HG02973 (cell line): ENCODE results near the gene LRRC61.
"Not testable (repeated sequence)": the region's sequence is repeated elsewhere in the genome, so short reads cannot be mapped to it uniquely, and the experiment has no call there.

Experiments used
- ATAC-seq: cut with Tn5 transposase; IDR thresholded peaks from one replicate; pipeline ENCODE4 v1.9.1; 2021; ENCODE audit warnings: moderate library complexity; ENCODE audit not compliant: unreplicated experiment

Gene LRRC61, protein sequence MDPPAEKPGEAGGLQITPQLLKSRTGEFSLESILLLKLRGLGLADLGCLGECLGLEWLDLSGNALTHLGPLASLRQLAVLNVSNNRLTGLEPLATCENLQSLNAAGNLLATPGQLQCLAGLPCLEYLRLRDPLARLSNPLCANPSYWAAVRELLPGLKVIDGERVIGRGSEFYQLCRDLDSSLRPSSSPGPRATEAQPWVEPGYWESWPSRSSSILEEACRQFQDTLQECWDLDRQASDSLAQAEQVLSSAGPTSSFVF

GRCh38 chr7:150322833-150323681, at the start of gene LRRC61, which contains the start of gene ACTR3C:
TSS of gene LRRC61 (plus strand) at chr7:150323355. CDS start at chr7:150336862, 13,507 bp downstream.
TSS of gene ACTR3C (minus strand) at chr7:150323545. CDS start at chr7:150295296, 28,249 bp downstream.
- ATAC-seq: peak; percentile 52

DNA sequence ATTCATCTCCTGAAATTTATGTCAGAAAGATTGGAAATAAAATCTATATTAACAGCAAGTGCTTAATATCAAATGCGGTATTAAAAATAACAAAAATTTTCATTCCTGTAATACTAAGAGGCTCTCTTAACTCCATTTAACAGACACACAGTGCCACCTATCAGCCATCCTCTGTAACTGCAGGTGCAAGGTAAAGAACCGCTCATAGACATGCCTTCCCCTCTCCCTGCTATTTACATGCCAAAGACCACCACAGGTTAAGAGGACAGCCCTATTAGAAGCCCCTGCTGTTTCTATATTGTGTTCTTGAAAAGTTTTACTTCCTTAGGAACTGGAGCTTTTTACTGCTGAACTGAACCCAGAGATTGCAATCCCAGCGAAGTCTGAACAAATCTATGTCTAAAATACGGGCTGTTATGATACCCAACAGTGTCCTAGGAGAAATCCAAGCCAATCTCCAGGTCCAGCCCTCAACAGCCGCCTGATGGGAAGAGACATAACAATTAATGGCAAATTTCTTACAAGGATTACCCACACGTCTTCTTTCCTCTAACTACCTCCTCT, 46.9 kb upstream of the LRRC61 start:
- not testable (repeated sequence) for ATAC-seq

DNA sequence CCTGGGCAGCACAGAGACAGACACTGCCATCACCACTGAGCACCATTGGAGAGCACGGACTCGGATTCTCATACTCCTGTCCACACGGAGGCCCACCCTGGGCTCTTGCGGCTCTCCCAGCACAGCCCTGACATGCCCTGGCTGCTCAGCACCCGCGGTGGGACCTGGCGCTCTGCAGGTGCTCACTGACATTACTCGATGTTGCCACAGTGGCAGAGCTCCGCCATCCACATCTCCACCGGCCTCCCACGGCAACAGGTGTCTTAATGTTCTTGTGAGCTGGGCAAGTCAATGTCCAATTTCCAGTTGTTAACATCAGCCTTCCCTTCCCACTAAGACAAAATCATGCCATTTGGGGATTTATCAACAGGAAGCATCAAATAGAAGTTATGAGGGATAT, 44.8 kb upstream of the LRRC61 start:
- not testable (repeated sequence) for ATAC-seq

DNA sequence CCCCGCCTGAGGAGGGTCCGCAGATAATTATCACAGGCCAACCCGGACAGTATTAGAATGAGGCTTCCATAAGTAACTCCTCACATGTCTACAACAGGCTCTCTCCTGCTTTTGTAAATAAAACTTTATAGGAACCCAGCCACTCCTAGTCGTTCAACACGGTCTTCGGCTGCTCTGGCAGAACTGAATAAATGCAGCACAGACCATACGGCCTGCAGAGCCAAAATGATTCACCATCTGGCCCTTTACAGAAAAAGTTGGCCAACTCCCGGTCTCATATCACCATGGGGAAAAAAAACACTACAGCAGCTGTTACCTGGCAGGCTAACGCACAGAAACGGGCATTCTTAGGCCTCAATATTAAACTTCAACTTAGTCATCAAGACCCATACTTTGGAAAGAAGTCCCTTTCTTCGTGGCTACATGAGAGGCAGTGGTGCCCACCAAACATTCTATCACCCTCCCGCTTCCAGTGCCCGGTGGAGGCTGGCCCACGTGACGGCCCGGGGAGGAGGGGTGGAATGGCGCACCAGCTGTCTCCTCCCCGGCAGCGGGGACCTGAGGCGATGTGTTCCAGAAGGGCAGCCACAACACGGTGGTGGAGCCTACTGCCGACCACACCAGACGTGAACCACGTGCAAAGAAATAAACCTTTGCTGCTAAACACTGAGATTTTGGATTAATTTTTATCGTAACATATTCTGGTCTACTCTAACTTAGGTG, 41.3 kb upstream of the LRRC61 start:
- not testable (repeated sequence) for ATAC-seq

- not testable (repeated sequence) for ATAC-seq
These were observed 40.0 kb upstream of the LRRC61 start for GRCh38 chr7:150283111-150283510.

DNA sequence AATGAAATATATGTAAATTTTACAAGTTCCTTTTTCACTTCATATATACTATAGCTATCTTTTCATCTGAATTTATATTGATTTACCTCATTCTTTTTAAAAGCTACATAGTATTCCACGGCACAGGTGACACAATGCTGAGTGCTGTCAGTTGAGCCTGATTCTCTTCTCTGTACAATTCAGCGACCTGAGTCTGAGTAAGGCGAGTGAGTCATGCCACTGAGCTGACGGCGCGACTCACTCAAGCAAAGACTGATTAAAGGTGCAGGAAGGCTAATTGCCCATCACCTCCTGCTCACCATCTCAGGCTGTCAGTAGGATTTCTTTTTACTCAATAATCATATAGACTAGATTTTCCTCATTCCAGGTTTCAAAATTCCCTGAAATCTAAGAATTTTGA, 39.5 kb upstream of the LRRC61 start:
- ATAC-seq: not testable (repeated sequence)

DNA sequence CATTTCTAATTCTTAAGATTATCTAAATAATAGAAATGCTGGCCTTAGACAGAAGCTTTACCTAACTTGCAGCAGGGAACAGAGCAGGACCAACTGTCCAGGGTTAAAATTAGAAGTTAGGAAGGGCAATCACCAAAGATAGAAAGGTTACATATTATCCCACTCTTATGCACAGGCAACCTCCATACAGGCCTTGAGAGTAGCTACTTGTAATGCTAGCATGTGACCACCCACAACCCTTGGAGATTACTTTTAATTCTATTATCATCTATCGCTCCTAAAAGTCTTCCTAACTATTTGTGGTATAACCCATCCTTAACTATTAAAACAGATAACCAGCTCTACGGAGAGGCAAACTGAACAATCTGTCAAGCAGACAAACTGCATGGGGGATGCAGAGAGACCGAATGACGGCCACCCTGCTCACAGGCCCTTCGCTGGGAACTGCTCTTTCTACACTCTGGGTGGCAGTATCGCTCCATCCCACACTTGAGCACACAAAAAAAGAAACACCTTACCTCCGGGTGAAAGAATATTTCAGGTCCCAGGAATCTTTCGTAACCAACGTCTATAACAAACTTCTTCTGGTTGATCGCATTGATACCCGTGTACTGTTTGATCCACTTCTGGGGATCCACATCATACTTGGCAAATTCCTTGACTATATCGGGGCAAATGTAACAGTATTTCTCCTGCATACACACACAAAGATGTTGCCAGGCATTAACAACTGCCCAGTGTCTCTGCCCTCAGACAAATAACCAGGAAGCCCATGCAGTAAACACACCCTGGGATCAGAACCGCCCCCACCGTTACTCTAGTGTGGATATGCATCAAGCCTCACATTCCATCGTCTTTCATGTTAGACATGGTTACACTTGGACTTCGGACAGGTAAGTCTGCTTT, 37.1 kb upstream of the LRRC61 start:
- not testable (repeated sequence) for ATAC-seq

- ATAC-seq: not testable (repeated sequence)
These were observed 35.3 kb upstream of the LRRC61 start for GRCh38 chr7:150287815-150288214.

GRCh38 chr7:150288816-150289215, 34.3 kb upstream of the LRRC61 start:
- ATAC-seq: not testable (repeated sequence)

- ATAC-seq: not testable (repeated sequence)
These were observed 32.8 kb upstream of the LRRC61 start for GRCh38 chr7:150290317-150290716.

- not testable (repeated sequence) for ATAC-seq
These were observed 28.1 kb upstream of the LRRC61 start for GRCh38 chr7:150295027-150295426.

- ATAC-seq: not testable (repeated sequence)
These were observed 27.5 kb upstream of the LRRC61 start for GRCh38 chr7:150295614-150296013.

DNA sequence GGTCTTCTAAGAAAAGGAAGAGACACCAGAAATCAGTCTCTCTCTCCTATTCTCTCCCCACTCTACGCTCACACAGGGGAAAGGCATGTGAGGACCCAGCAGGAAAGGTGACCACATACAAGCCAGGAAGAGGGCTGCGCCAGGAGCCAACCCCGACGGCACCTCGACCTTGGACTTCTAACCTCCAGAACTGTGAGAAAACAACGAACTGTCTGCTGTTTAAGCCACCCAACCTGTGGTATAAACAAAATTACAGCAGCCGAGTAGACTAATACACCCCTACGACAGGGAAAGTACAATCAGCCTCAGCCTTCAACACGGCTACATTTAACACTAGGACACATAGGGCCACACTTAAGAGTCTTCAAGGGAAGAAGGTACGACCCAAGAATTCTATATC, 26.4 kb upstream of the LRRC61 start:
- not testable (repeated sequence) for ATAC-seq

- not testable (repeated sequence) for ATAC-seq
These were observed 25.2 kb upstream of the LRRC61 start for GRCh38 chr7:150297978-150298377.

DNA sequence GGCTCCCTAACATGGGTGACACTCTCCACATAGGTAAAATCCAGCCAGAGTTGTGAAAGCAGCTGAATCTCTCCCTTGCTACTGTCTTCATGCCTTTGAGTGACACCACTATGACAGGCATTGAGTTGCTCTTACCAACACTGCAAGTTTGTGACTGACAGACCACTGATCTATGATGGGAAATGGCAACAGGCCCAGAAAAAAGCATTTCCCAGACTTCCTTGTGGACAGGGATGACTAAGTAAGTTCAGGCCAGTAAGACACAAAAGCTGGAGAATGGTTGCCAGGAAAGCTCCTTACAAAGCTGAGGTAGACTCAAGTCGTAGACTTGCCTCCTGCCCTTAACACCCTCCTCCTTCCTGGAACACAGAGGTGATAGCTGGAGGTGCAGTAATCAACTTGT, 20.2 kb upstream of the LRRC61 start:
- ATAC-seq: not testable (repeated sequence)

DNA sequence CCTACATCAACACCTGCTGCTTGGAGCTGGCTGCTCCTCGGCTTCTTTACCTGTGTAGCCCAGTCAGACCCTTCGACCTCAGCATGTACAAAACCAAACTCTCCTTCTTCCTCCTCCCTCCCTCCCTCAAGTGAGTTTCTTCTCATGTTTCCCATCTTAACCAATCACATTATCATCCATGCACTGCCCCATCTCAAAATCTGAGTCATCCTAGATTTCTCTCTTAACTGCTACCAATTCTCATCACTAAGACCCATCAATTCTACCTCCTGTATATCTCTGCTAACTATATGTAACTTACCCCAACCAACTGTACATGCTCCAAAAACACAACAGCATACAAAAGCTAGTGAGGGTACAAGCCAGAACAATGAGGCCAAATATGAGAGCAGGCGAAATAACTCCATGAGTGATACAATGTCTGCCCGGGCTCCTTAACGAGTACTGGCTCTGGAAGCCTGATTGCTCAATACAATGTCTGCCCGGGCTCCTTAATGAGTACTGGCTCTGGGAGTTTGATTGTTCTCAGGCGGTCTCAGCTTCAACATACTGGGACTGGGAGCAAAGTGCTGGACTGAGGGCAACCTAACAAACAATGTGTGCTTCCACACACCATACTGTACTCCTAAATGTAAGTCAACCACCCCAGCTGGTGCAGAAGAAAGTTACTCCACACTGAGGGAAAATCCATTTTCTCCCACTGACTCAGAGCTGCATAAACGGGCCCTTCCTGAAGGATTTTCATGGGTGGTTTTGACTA, 18.5 kb upstream of the LRRC61 start:
- not testable (repeated sequence) for ATAC-seq

- not testable (repeated sequence) for ATAC-seq
These were observed 17.8 kb upstream of the LRRC61 start for GRCh38 chr7:150305259-150305902.

GRCh38 chr7:150305903-150306284, 17.3 kb upstream of the LRRC61 start:
- not testable (repeated sequence) for ATAC-seq

GRCh38 chr7:150306377-150306776, 16.8 kb upstream of the LRRC61 start:
- ATAC-seq: not testable (repeated sequence)
